Measurements from ENCODE around the gene SGMS1.

SGMS1 gene

DNA sequence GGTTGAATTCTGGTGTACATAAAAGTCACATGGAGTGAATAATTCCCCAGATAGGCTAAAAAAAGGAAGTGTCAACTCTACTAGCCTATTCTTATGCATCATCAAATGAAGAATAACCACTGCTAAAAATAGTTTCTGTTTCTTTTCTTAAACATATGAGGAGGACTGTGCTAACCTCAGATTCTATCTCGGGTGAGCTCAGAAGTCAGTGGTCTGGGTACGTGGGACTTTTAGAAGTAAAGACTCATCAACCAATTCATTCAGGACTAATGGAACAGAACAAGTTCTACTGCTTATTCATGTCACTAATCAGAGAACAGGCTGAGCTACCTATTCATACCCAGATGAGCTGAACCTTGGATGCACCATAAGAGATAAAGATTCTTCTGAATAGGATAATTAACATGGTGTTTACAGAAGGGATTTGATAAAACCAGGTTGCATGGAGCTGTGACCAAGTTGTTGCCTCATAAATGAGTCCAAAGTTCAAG lies 362.9 kb downstream of the SGMS1 start:
- DNase-seq (ENCODE audit: low read depth in 2 of 2): no peak
